BLaER1 (cell line): ENCODE data around the gene SV2C.

ENCODE experiments used
- H3K27ac ChIP-seq: shearing (Covaris generic); formaldehyde crosslinking; 2 replicates; pipeline ENCODE4 v1.8.1; 2022
- H3K27me3 ChIP-seq: shearing (Covaris generic); formaldehyde crosslinking; 2 replicates; pipeline ENCODE4 v1.8.1; 2022
- H3K36me3 ChIP-seq: shearing (Covaris generic); formaldehyde crosslinking; 2 replicates; pipeline ENCODE4 v1.8.1; 2022
- H3K4me1 ChIP-seq: shearing (Covaris generic); formaldehyde crosslinking; 2 replicates; pipeline ENCODE4 v1.8.1; 2022
- H3K4me2 ChIP-seq: shearing (Covaris generic); formaldehyde crosslinking; 2 replicates; pipeline ENCODE4 v1.8.1; 2022
- H3K4me3 ChIP-seq: shearing (Covaris generic); formaldehyde crosslinking; 2 replicates; pipeline ENCODE4 v1.8.1; 2022
- H3K9ac ChIP-seq: shearing (Covaris generic); formaldehyde crosslinking; 2 replicates; pipeline ENCODE4 v1.8.1; 2022
- H3K9me3 ChIP-seq: shearing (Covaris generic); formaldehyde crosslinking; 2 replicates; pipeline ENCODE4 v1.8.1; 2022
- H4K20me1 ChIP-seq: shearing (Covaris generic); formaldehyde crosslinking; 2 replicates; pipeline ENCODE4 v1.8.1; 2022
- Cebpa-rat ChIP-seq: shearing (Covaris generic); IDR thresholded peaks from 2 replicates; pipeline ENCODE4 v1.8.1; 2022

Gene SV2C

GRCh38 chr5:76177978-76178377 is 94.8 kb downstream of the SV2C start:
- Histone ChIP-seq H3K27me3 (no peaks in the 10 kb centered on the region), H3K4me2 (no peak overlapping the region), H4K20me1 (no peaks in the 10 kb centered on the region), H3K4me1 (peaks cover 22% of the 10 kb centered on the region), H3K36me3 (no peaks in the 10 kb centered on the region), H3K4me3 (no peak overlapping the region), H3K9ac (no peak overlapping the region), H3K27ac (no peak overlapping the region), H3K9me3 (no peaks in the 10 kb centered on the region)
- no peak for TF ChIP-seq Cebpa-rat

- H3K4me2 ChIP-seq, result no peak overlapping the region
- H3K27me3 ChIP-seq, result no peaks in the 10 kb centered on the region
- H3K9ac ChIP-seq, result no peak overlapping the region
- no peaks in the 10 kb centered on the region for H3K36me3 ChIP-seq
- no peaks in the 10 kb centered on the region for H3K9me3 ChIP-seq
- H4K20me1 ChIP-seq, result no peaks in the 10 kb centered on the region
- no peak overlapping the region for H3K27ac ChIP-seq
- TF ChIP-seq Cebpa-rat, result no peak
- H3K4me3 ChIP-seq, result no peak overlapping the region
- peaks cover 22% of the 10 kb centered on the region for H3K4me1 ChIP-seq
Measured at GRCh38 chr5:76178913-76179312, 95.7 kb downstream of the SV2C start.

- no peaks in the 10 kb centered on the region for H3K27me3 ChIP-seq
- H3K4me3 ChIP-seq, result no peak overlapping the region
- peaks cover 8% of the 10 kb centered on the region for H3K9me3 ChIP-seq
- TF ChIP-seq Cebpa-rat, result no peak
- no peaks in the 10 kb centered on the region for H4K20me1 ChIP-seq
- H3K9ac ChIP-seq, result no peak overlapping the region
- H3K36me3 ChIP-seq, result no peaks in the 10 kb centered on the region
- H3K4me2 ChIP-seq, result no peak overlapping the region
- H3K4me1 ChIP-seq, result peaks cover 7% of the 10 kb centered on the region
- H3K27ac ChIP-seq, result no peak overlapping the region
Measured at GRCh38 chr5:76180814-76181805, 97.9 kb downstream of the SV2C start.

- Histone ChIP-seq H3K36me3 (no peaks in the 10 kb centered on the region), H3K4me3 (no peak overlapping the region), H4K20me1 (no peaks in the 10 kb centered on the region), H3K27me3 (no peaks in the 10 kb centered on the region), H3K9ac (no peak overlapping the region), H3K4me2 (no peak overlapping the region), H3K27ac (no peak overlapping the region), H3K4me1 (no peaks in the 10 kb centered on the region), H3K9me3 (peaks cover 8% of the 10 kb centered on the region)
- TF ChIP-seq Cebpa-rat, result no peak
Measured at GRCh38 chr5:76187386-76187785, 104.2 kb downstream of the SV2C start.

- Histone ChIP-seq H3K36me3 (no peaks in the 10 kb centered on the region), H3K4me3 (no peak overlapping the region), H3K27me3 (no peaks in the 10 kb centered on the region), H3K9ac (no peak overlapping the region), H3K9me3 (peaks cover 3% of the 10 kb centered on the region), H4K20me1 (no peaks in the 10 kb centered on the region), H3K4me1 (no peaks in the 10 kb centered on the region), H3K4me2 (no peak overlapping the region), H3K27ac (no peak overlapping the region)
- TF ChIP-seq Cebpa-rat, result no peak
Measured at GRCh38 chr5:76190356-76190755, 107.2 kb downstream of the SV2C start.

- TF ChIP-seq Cebpa-rat, result no peak
- H3K27me3 ChIP-seq, result no peaks in the 10 kb centered on the region
- no peaks in the 10 kb centered on the region for H4K20me1 ChIP-seq
- H3K36me3 ChIP-seq, result no peaks in the 10 kb centered on the region
- H3K4me1 ChIP-seq, result no peaks in the 10 kb centered on the region
- no peak overlapping the region for H3K4me3 ChIP-seq
- H3K9me3 ChIP-seq, result no peaks in the 10 kb centered on the region
- H3K27ac ChIP-seq, result no peak overlapping the region
- H3K9ac ChIP-seq, result no peak overlapping the region
- no peak overlapping the region for H3K4me2 ChIP-seq
Measured at GRCh38 chr5:76192837-76193236, 109.7 kb downstream of the SV2C start.

- H3K27me3 ChIP-seq, result no peaks in the 10 kb centered on the region
- H3K4me3 ChIP-seq, result no peak overlapping the region
Measured at GRCh38 chr5:76193635-76194034, 110.5 kb downstream of the SV2C start.

GRCh38 chr5:76194340-76194739 is 111.2 kb downstream of the SV2C start:
- H3K4me2 ChIP-seq, result no peak overlapping the region
- no peaks in the 10 kb centered on the region for H3K27me3 ChIP-seq
- TF ChIP-seq Cebpa-rat, result no peak
- H3K27ac ChIP-seq, result no peak overlapping the region
- no peak overlapping the region for H3K9ac ChIP-seq
- no peaks in the 10 kb centered on the region for H4K20me1 ChIP-seq
- H3K4me1 ChIP-seq, result peaks cover 3% of the 10 kb centered on the region
- H3K9me3 ChIP-seq, result no peaks in the 10 kb centered on the region
- H3K36me3 ChIP-seq, result no peaks in the 10 kb centered on the region
- H3K4me3 ChIP-seq, result no peak overlapping the region

More at GRCh38 chr5:76193635-76194034, 110.5 kb downstream of the SV2C start:
- no peak for TF ChIP-seq Cebpa-rat
- Histone ChIP-seq H4K20me1 (no peaks in the 10 kb centered on the region), H3K27ac (no peak overlapping the region), H3K36me3 (no peaks in the 10 kb centered on the region), H3K4me1 (no peaks in the 10 kb centered on the region), H3K9me3 (no peaks in the 10 kb centered on the region), H3K9ac (no peak overlapping the region), H3K4me2 (no peak overlapping the region)

- no peak overlapping the region for H3K4me3 ChIP-seq
- peaks cover 6% of the 10 kb centered on the region for H3K4me1 ChIP-seq
- no peak overlapping the region for H3K4me2 ChIP-seq
- no peak overlapping the region for H3K9ac ChIP-seq
- H3K27me3 ChIP-seq, result no peaks in the 10 kb centered on the region
- H3K36me3 ChIP-seq, result no peaks in the 10 kb centered on the region
- no peak for TF ChIP-seq Cebpa-rat
- no peak overlapping the region for H3K27ac ChIP-seq
- H3K9me3 ChIP-seq, result no peaks in the 10 kb centered on the region
- H4K20me1 ChIP-seq, result no peaks in the 10 kb centered on the region
Measured at GRCh38 chr5:76196457-76196856, 113.3 kb downstream of the SV2C start.

GRCh38 chr5:76196886-76197489 is 113.8 kb downstream of the SV2C start:
- no peak for TF ChIP-seq Cebpa-rat
- no peaks in the 10 kb centered on the region for H3K27me3 ChIP-seq
- H3K4me1 ChIP-seq, result peaks cover 6% of the 10 kb centered on the region
- H3K9me3 ChIP-seq, result no peaks in the 10 kb centered on the region
- H3K4me3 ChIP-seq, result no peak overlapping the region
- H3K36me3 ChIP-seq, result no peaks in the 10 kb centered on the region
- H3K9ac ChIP-seq, result no peak overlapping the region
- no peak overlapping the region for H3K27ac ChIP-seq
- H4K20me1 ChIP-seq, result no peaks in the 10 kb centered on the region
- no peak overlapping the region for H3K4me2 ChIP-seq
